SK-MEL-5 (cell line): ENCODE measurements around the gene PPP2R2C. TPM values are rescaled to one million over a fixed set of nuclear protein-coding genes. Genes with fewer than 3 reads are reported as not detected.

ENCODE experiments used
- DNase-seq: peaks from one replicate; pipeline ENCODE4 v3.0.0-alpha.2; 2016; ENCODE audit warnings: low read depth, low spot score
- in situ Hi-C: cut with HindIII; loops from 2 replicates; pipeline ENCODE4 v1.10.0; 2016; ENCODE audit warnings: low sequenced_read_pairs, high pct_unique_total_duplicates, low pct_unique_long_range_greater_than_20kb
- total RNA-seq: library from RNA; depleted of rRNA; stranded (reverse); fragments of >200 nt; shearing (Covaris generic); gene quantifications from 2 replicates; pipeline ENCODE4 v1.2.3, GENCODE V29; 2014

PPP2R2C gene
- total RNA-seq, 1 experiment from 2014 or later, result 0.55 TPM

GRCh38 chr4:6443035-6444023 lies 29.1 kb downstream of the PPP2R2C start:
- DNase-seq, result no peak
- in situ Hi-C loops, result no loop called here

- in situ Hi-C loops, result no loop called here
- no peak for DNase-seq
Measured at GRCh38 chr4:6442555-6442954, 29.9 kb downstream of the PPP2R2C start.

- no peak for DNase-seq
- in situ Hi-C loops, result no loop called here
Measured at GRCh38 chr4:6441758-6442157, 30.7 kb downstream of the PPP2R2C start.

- no peak for DNase-seq
- in situ Hi-C loops, result no loop called here
Measured at GRCh38 chr4:6441202-6441582, 31.2 kb downstream of the PPP2R2C start.

- DNase-seq, result no peak
- in situ Hi-C loops, result no loop called here
Measured at GRCh38 chr4:6440506-6441201, 31.8 kb downstream of the PPP2R2C start.

- DNase-seq, result no peak
- in situ Hi-C loops, result no loop called here
Measured at GRCh38 chr4:6439120-6439762, 33.2 kb downstream of the PPP2R2C start.

- in situ Hi-C loops, result no loop called here
Measured at GRCh38 chr4:6437826-6438238, 34.6 kb downstream of the PPP2R2C start.

GRCh38 chr4:6435010-6435409 lies 37.4 kb downstream of the PPP2R2C start:
- in situ Hi-C loops, result no loop called here
- DNase-seq, result no peak

More at GRCh38 chr4:6437826-6438238, 34.6 kb downstream of the PPP2R2C start:
- no peak for DNase-seq

GRCh38 chr4:6430927-6431326 lies 41.5 kb downstream of the PPP2R2C start:
- in situ Hi-C loops, result no loop called here
- DNase-seq, result no peak

GRCh38 chr4:6427439-6428090 lies 44.8 kb downstream of the PPP2R2C start:
- no peak for DNase-seq
- in situ Hi-C loops, result no loop called here

GRCh38 chr4:6426571-6427438 lies 45.6 kb downstream of the PPP2R2C start:
- no peak for DNase-seq
- in situ Hi-C loops, result no loop called here

- in situ Hi-C loops, result no loop called here
Measured at GRCh38 chr4:6425911-6426310, 46.5 kb downstream of the PPP2R2C start.

GRCh38 chr4:6425336-6425735 lies 47.1 kb downstream of the PPP2R2C start:
- in situ Hi-C loops, result no loop called here
- no peak for DNase-seq

More at GRCh38 chr4:6425911-6426310, 46.5 kb downstream of the PPP2R2C start:
- DNase-seq, result no peak

GRCh38 chr4:6424425-6424824 lies 48.0 kb downstream of the PPP2R2C start:
- in situ Hi-C loops, result no loop called here
- no peak for DNase-seq

GRCh38 chr4:6423575-6423974 lies 48.8 kb downstream of the PPP2R2C start:
- in situ Hi-C loops, result no loop called here
- no peak for DNase-seq

GRCh38 chr4:6422866-6423265 lies 49.5 kb downstream of the PPP2R2C start:
- in situ Hi-C loops, result no loop called here
- DNase-seq, result no peak

GRCh38 chr4:6422105-6422504 lies 50.3 kb downstream of the PPP2R2C start:
- in situ Hi-C loops, result no loop called here

More at GRCh38 chr4:6422105-6422504, 50.3 kb downstream of the PPP2R2C start:
- no peak for DNase-seq
